PC-3 (cell line): ENCODE data around the gene OXSR1.

ENCODE experiments used
- EZH2 ChIP-seq: fragments of 300-600 bp; sonication (generic); IDR thresholded peaks from one replicate; pipeline ENCODE4 v1.6.1; 2017; ENCODE audit warnings: antibody characterized with exemption, mild to moderate bottlenecking, low read length; ENCODE audit not compliant: unreplicated experiment
- EZH2phosphoT487 ChIP-seq: fragments of 300-600 bp; sonication (generic); IDR thresholded peaks from 2 replicates; pipeline ENCODE4 v1.6.1; 2018; ENCODE audit warnings: mild to moderate bottlenecking, antibody characterized with exemption, low read length, borderline replicate concordance
- TF ChIP-seq, protein P1 (sequence below): fragments of 300-600 bp; sonication (generic); conservative IDR thresholded peaks from 2 replicates; pipeline ENCODE4 v1.5.1; 2017; ENCODE audit warnings: antibody characterized with exemption, low read depth, mild to moderate bottlenecking, low read length

DNA sequence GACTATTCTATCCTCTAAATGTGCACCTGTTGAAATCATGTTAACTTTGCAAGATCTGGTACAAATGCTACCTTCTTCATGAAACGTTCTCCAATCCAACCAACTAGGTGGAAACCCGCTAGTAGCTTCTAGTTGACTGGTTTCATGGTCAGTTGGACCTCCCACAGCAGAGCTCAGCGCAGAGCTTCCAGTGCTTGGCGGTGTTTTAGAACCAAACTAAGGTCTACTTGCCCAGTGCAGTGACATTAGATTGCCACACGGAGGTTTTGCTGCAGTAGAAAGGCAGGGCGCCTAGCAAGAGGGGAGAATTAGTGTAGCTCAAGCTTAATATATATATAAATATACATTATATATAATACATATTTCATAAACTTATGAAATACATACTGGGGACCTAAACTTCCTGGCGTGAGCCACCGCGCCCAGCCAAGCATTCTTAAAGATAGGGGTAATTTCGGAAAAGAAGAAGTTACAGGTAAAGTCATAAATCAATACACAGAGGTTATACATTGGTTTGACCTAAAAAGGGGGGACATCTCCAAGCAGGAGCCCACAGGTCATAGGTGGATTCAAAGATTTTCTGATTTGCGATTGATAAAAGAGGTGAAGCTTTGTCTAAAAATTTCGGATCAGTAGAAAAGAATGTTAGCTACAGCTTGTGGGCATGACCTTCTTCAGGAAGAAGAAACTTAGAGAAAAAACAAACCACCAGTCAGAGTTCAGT lies 2.1 kb upstream of the OXSR1 start:
- TF ChIP-seq, protein P1, sequence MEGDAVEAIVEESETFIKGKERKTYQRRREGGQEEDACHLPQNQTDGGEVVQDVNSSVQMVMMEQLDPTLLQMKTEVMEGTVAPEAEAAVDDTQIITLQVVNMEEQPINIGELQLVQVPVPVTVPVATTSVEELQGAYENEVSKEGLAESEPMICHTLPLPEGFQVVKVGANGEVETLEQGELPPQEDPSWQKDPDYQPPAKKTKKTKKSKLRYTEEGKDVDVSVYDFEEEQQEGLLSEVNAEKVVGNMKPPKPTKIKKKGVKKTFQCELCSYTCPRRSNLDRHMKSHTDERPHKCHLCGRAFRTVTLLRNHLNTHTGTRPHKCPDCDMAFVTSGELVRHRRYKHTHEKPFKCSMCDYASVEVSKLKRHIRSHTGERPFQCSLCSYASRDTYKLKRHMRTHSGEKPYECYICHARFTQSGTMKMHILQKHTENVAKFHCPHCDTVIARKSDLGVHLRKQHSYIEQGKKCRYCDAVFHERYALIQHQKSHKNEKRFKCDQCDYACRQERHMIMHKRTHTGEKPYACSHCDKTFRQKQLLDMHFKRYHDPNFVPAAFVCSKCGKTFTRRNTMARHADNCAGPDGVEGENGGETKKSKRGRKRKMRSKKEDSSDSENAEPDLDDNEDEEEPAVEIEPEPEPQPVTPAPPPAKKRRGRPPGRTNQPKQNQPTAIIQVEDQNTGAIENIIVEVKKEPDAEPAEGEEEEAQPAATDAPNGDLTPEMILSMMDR: peak; percentile 36; the same call in 1 of the 2 replicates
- no peak for TF ChIP-seq EZH2
- TF ChIP-seq EZH2phosphoT487: no peak
